Measurements from ENCODE around the gene DSCAM. TPM values are rescaled to one million over a fixed set of nuclear protein-coding genes. Genes with fewer than 3 reads are reported as not detected.

Gene DSCAM
- total RNA-seq, 1 donor from 2014 or later = not detected

- intact Hi-C loops (cut with micrococcal nuclease) = no loop called here
- no peak overlapping the region for H3K27ac ChIP-seq (replicated peaks)
- H3K27me3 ChIP-seq (ENCODE audit: low read depth) = peaks cover 4% of the 10 kb centered on the region
- DNase-seq = no peak
- peaks cover under 1% of the 10 kb centered on the region for H3K9me3 ChIP-seq (replicated peaks)
- no peak for TF ChIP-seq CTCF (IDR thresholded peaks at IDR 0.05; ENCODE audit: borderline replicate concordance)
- H3K4me3 ChIP-seq = no peak overlapping the region
- no peaks in the 10 kb centered on the region for H3K36me3 ChIP-seq
- no peaks in the 10 kb centered on the region for H3K4me1 ChIP-seq
Measured at GRCh38 chr21:40257342-40257741, 589.6 kb downstream of the DSCAM start.

- intact Hi-C loops (cut with micrococcal nuclease) = no loop called here
- Histone ChIP-seq H3K27ac (replicated peaks) (no peak overlapping the region), H3K9me3 (replicated peaks) (peaks cover 16% of the 10 kb centered on the region), H3K27me3 (ENCODE audit: low read depth) (peaks cover 4% of the 10 kb centered on the region), H3K4me1 (no peaks in the 10 kb centered on the region), H3K36me3 (no peaks in the 10 kb centered on the region), H3K4me3 (no peak overlapping the region)
- DNase-seq = no peak
- TF ChIP-seq CTCF (IDR thresholded peaks at IDR 0.05; ENCODE audit: borderline replicate concordance) = no peak
Measured at GRCh38 chr21:40255518-40256444, 591.2 kb downstream of the DSCAM start.

- Histone ChIP-seq H3K36me3 (no peaks in the 10 kb centered on the region), H3K27ac (replicated peaks) (no peak overlapping the region), H3K9me3 (replicated peaks) (peaks cover 20% of the 10 kb centered on the region), H3K4me1 (no peaks in the 10 kb centered on the region), H3K4me3 (no peak overlapping the region), H3K27me3 (ENCODE audit: low read depth) (peaks cover 4% of the 10 kb centered on the region)
- no peak for TF ChIP-seq CTCF (IDR thresholded peaks at IDR 0.05; ENCODE audit: borderline replicate concordance)
- intact Hi-C loops (cut with micrococcal nuclease) = no loop called here
- no peak for DNase-seq
Measured at GRCh38 chr21:40254540-40255465, 592.2 kb downstream of the DSCAM start.

- H3K9me3 ChIP-seq (replicated peaks) = peaks cover 23% of the 10 kb centered on the region
- no peaks in the 10 kb centered on the region for H3K4me1 ChIP-seq
- no peak overlapping the region for H3K27ac ChIP-seq (replicated peaks)
- no peak for TF ChIP-seq CTCF (IDR thresholded peaks at IDR 0.05; ENCODE audit: borderline replicate concordance)
- H3K4me3 ChIP-seq = no peak overlapping the region
- peaks cover 4% of the 10 kb centered on the region for H3K27me3 ChIP-seq (ENCODE audit: low read depth)
- DNase-seq = no peak
- intact Hi-C loops (cut with micrococcal nuclease) = no loop called here
- H3K36me3 ChIP-seq = no peaks in the 10 kb centered on the region
Measured at GRCh38 chr21:40253112-40253511, 593.8 kb downstream of the DSCAM start.

- H3K4me1 ChIP-seq = no peaks in the 10 kb centered on the region
- H3K27me3 ChIP-seq (ENCODE audit: low read depth) = peaks cover 4% of the 10 kb centered on the region
- no peaks in the 10 kb centered on the region for H3K36me3 ChIP-seq
- no peak for TF ChIP-seq CTCF (IDR thresholded peaks at IDR 0.05; ENCODE audit: borderline replicate concordance)
- no peak overlapping the region for H3K27ac ChIP-seq (replicated peaks)
- H3K9me3 ChIP-seq (replicated peaks) = peaks cover 23% of the 10 kb centered on the region
- intact Hi-C loops (cut with micrococcal nuclease) = no loop called here
- DNase-seq = no peak
- no peak overlapping the region for H3K4me3 ChIP-seq
Measured at GRCh38 chr21:40250514-40251294, 596.3 kb downstream of the DSCAM start.

Measured in left ventricle myocardium inferior (tissue), 1 donor.